ENCODE data around the gene SYT9.
A peak's percentile ranks its signal among the peaks of the same experiment; 100 is the strongest.

Gene SYT9

GRCh38 chr11:7469351-7469865 is 217.7 kb downstream of the SYT9 start:
- no peak for DNase-seq (ENCODE audit: low read depth)

GRCh38 chr11:7471071-7471470 is 219.4 kb downstream of the SYT9 start:
- DNase-seq (ENCODE audit: low read depth) = no peak

- DNase-seq (ENCODE audit: low read depth) = no peak
Measured at GRCh38 chr11:7473717-7474116, 222.0 kb downstream of the SYT9 start.

GRCh38 chr11:7480113-7480512 is 228.4 kb downstream of the SYT9 start:
- DNase-seq (ENCODE audit: low read depth) = peak; percentile 27

GRCh38 chr11:7484131-7484530 is 232.4 kb downstream of the SYT9 start:
- DNase-seq (ENCODE audit: low read depth) = no peak

- no peak for DNase-seq (ENCODE audit: low read depth)
Measured at GRCh38 chr11:7484645-7485044, 232.9 kb downstream of the SYT9 start.

GRCh38 chr11:7485186-7486097 is 233.7 kb downstream of the SYT9 start, which contains the start of gene OLFML1:
Gene OLFML1, plus strand, starts transcription at chr11:7485506. Its CDS starts 370 bp downstream, at chr11:7485876.
- no peak for DNase-seq (ENCODE audit: low read depth)

GRCh38 chr11:7486098-7486780 is 234.5 kb downstream of the SYT9 start:
- DNase-seq (ENCODE audit: low read depth) = no peak

- DNase-seq (ENCODE audit: low read depth) = no peak
Measured at GRCh38 chr11:7486781-7487140, 235.1 kb downstream of the SYT9 start.

GRCh38 chr11:7487360-7487759 is 235.7 kb downstream of the SYT9 start:
- no peak for DNase-seq (ENCODE audit: low read depth)

- no peak for DNase-seq (ENCODE audit: low read depth)
Measured at GRCh38 chr11:7488681-7489080, 237.0 kb downstream of the SYT9 start.

- no peak for DNase-seq (ENCODE audit: low read depth)
Measured at GRCh38 chr11:7489376-7489775, 237.7 kb downstream of the SYT9 start.

- peak; percentile 40 for DNase-seq (ENCODE audit: low read depth)
Measured at GRCh38 chr11:7490054-7490453, 238.3 kb downstream of the SYT9 start.

GRCh38 chr11:7490535-7490934 is 238.8 kb downstream of the SYT9 start:
- DNase-seq (ENCODE audit: low read depth) = no peak

- DNase-seq (ENCODE audit: low read depth) = no peak
Measured at GRCh38 chr11:7492253-7492652, 240.5 kb downstream of the SYT9 start.

- DNase-seq (ENCODE audit: low read depth) = no peak
Measured at GRCh38 chr11:7493670-7494069, 242.0 kb downstream of the SYT9 start.

GRCh38 chr11:7494086-7494745 is 242.5 kb downstream of the SYT9 start:
- no peak for DNase-seq (ENCODE audit: low read depth)

GRCh38 chr11:7495882-7496551 is 244.3 kb downstream of the SYT9 start:
- DNase-seq (ENCODE audit: low read depth) = no peak

GRCh38 chr11:7498193-7498592 is 246.5 kb downstream of the SYT9 start:
- DNase-seq (ENCODE audit: low read depth) = no peak

GRCh38 chr11:7499081-7499480 is 247.4 kb downstream of the SYT9 start:
- DNase-seq (ENCODE audit: low read depth) = no peak

- DNase-seq (ENCODE audit: low read depth) = no peak
Measured at GRCh38 chr11:7500251-7500650, 248.5 kb downstream of the SYT9 start.

GRCh38 chr11:7501251-7501650 is 249.5 kb downstream of the SYT9 start:
- no peak for DNase-seq (ENCODE audit: low read depth)
